K562 (cell line): ENCODE data around the gene MAN1A1. TPM values are rescaled to one million over a fixed set of nuclear protein-coding genes. Genes with fewer than 3 reads are reported as not detected.

Experiments used
- CBX5 ChIP-seq: IDR thresholded peaks from 2 replicates; pipeline ENCODE4 v1.6.1; 2014; ENCODE audit warnings: low read depth, borderline replicate concordance
- CHD4 ChIP-seq: fragments of 200-600 bp; sonication (generic); IDR thresholded peaks from 3 replicates; pipeline ENCODE4 v1.6.1; 2012; ENCODE audit warnings: low read depth, mild to moderate bottlenecking, mixed read lengths, low read length, inconsistent platforms; ENCODE audit not compliant: insufficient read depth, insufficient replicate concordance, poor library complexity, severe bottlenecking
- CREM ChIP-seq: IDR thresholded peaks from 2 replicates; pipeline ENCODE4 v1.6.1; 2014; ENCODE audit warnings: antibody characterized with exemption, low read depth
- DNMT1 ChIP-seq: fragments of 450-650 bp; IDR thresholded peaks from 2 replicates; pipeline ENCODE4 v1.6.1; 2016; ENCODE audit warnings: antibody characterized with exemption, mild to moderate bottlenecking
- EGR1 ChIP-seq: fragments of 450-650 bp; conservative IDR thresholded peaks from 2 replicates; pipeline ENCODE4 v1.6.1; 2017; ENCODE audit warnings: mild to moderate bottlenecking
- ETV6 ChIP-seq, 3 experiments: fragments of 150-350 bp in 1 of 3; sonication (generic) in 1 of 3; formaldehyde crosslinking in 1 of 3; IDR thresholded peaks; 2 replicates each; pipeline versions ENCODE4 v1.6.1 to v1.8.0; 2014 to 2022; ENCODE audit warnings: borderline replicate concordance in 2 of 3, low read depth in 2 of 3, antibody characterized with exemption in 1 of 3, low read length in 1 of 3, mild to moderate bottlenecking in 1 of 3, missing genetic modification reagents in 1 of 3
- GABPB1 ChIP-seq: sonication (generic); formaldehyde crosslinking; IDR thresholded peaks from 2 replicates; pipeline ENCODE4 v1.8.0; 2022; ENCODE audit warnings: mild to moderate bottlenecking, missing genetic modification reagents
- HLTF ChIP-seq: fragments of 450-650 bp; IDR thresholded peaks from 2 replicates; pipeline ENCODE4 v1.6.1; 2016
- PHF8 ChIP-seq: fragments of 200-600 bp; sonication (generic); IDR thresholded peaks from 2 replicates; pipeline ENCODE4 v1.6.1; 2012; ENCODE audit warnings: mixed run types, mild to moderate bottlenecking, inconsistent platforms, low read length, moderate library complexity, borderline replicate concordance
- POLR2AphosphoS5 ChIP-seq: IDR thresholded peaks from 2 replicates; pipeline ENCODE4 v1.6.1; 2011; ENCODE audit warnings: mild to moderate bottlenecking, low read depth, low read length, moderate library complexity; ENCODE audit not compliant: control insufficient read depth, insufficient read depth
- PTTG1 ChIP-seq: fragments of 450-650 bp; IDR thresholded peaks from 2 replicates; pipeline ENCODE4 v1.6.1; 2016; ENCODE audit warnings: low read depth, mild to moderate bottlenecking, missing genetic modification characterization, missing compliant biosample characterization
- STAT5A ChIP-seq: IDR thresholded peaks from 2 replicates; pipeline ENCODE4 v1.6.1; 2012; ENCODE audit warnings: low read length, inconsistent platforms, borderline replicate concordance
- ZBTB8A ChIP-seq: fragments of 450-650 bp; IDR thresholded peaks from 2 replicates; pipeline ENCODE4 v1.6.1; 2018; ENCODE audit warnings: mild to moderate bottlenecking, moderate library complexity; ENCODE audit not compliant: partially characterized antibody
- ZC3H8 ChIP-seq: fragments of 450-650 bp; IDR thresholded peaks from 2 replicates; pipeline ENCODE4 v1.6.1; 2017
- ZNF444 ChIP-seq: fragments of 250-450 bp; sonication (Bioruptor Pico); IDR thresholded peaks from 2 replicates; pipeline ENCODE4 v1.4.0; 2020; ENCODE audit warnings: mild to moderate bottlenecking, moderate library complexity
- polyA plus RNA-seq, 8 experiments: library from polyadenylated mRNA; depleted of rRNA in 4 of 8; stranded (reverse) in 5 of 8; unstranded in 3 of 8; fragments of >200 nt; fragmentation: Nextera tagmentation in 2 of 8; fragmentation: Illumina TruSeq in 1 of 8; extraction: Ambion mirVana in 2 of 8; extraction: Trizol in 1 of 8; gene quantifications; 2 replicates each; pipeline versions ENCODE4 v1.2.1 to v1.2.3, GENCODE V29; 2011 to 2014; ENCODE audit warnings: inconsistent platforms in 1 of 8, missing spikeins in 1 of 8
- total RNA-seq, 7 experiments: library from RNA; depleted of rRNA in 6 of 7; stranded (reverse); fragments of >200 nt in 6 of 7; fragmentation: Illumina TruSeq in 2 of 7; extraction: Trizol in 2 of 7; gene quantifications; 2 replicates each; pipeline versions ENCODE4 v1.2.1 to v1.2.3, GENCODE V29; 2011 to 2021; ENCODE audit warnings: low replicate concordance in 1 of 7
- TF ChIP-seq, protein P1 (sequence below): sonication (generic); formaldehyde crosslinking; IDR thresholded peaks from 2 replicates; pipeline ENCODE4 v1.8.1; 2022; ENCODE audit warnings: missing genetic modification reagents
- TF ChIP-seq, protein P2 (sequence below): fragments of 450-650 bp; IDR thresholded peaks from 2 replicates; pipeline ENCODE4 v1.7.1; 2018; ENCODE audit warnings: mild to moderate bottlenecking, low read depth; ENCODE audit not compliant: partially characterized antibody
- TF ChIP-seq, protein P3 (sequence below): IDR thresholded peaks from 2 replicates; pipeline ENCODE4 v1.6.1; 2011; ENCODE audit warnings: borderline replicate concordance, low read depth, mild to moderate bottlenecking, moderate library complexity, low read length; ENCODE audit not compliant: insufficient read depth, poor library complexity, severe bottlenecking
- TF ChIP-seq, protein P4 (sequence below): fragments of 450-650 bp; formaldehyde crosslinking; IDR thresholded peaks from 2 replicates; pipeline ENCODE4 v1.4.0; 2020; ENCODE audit warnings: mild to moderate bottlenecking, moderate library complexity

The MAN1A1 gene
- total and polyA plus RNA-seq, 9 of the 15 experiments (the other 6 are each of a cell fraction or from before 2014, with no cell fraction given), result 24.5 to 78.4 (median 59.7) TPM

DNA sequence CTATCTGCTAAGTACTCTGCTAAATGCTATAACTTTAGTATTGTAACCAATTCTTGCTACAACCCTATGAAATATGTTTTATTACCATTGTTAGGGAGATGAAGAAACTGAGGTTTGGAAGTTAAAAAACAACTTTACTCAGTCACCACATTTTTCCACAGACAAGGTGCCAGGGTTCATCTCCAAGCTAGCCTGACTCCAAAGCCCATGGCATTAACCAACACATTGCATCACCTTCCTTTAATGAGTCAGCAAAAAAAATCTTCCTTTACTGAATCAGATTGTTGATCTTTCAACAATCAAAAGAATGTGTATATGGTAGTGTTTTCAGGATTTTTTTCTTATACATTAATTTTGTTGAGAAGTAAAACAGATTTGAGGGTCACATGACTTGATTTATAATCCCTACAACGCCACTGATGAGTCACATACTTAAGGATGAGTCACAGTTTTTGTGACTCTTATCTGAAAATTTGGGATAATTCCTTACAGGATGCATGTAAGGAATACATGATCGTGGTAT is 41.5 kb downstream of the MAN1A1 start (continued):
- TF ChIP-seq CBX5 (no peak), ZNF444 (CRISPR knock-in tag) (no peak; the same call in 1 of the 2 replicates), GABPB1 (CRISPR knock-in tag) (no peak), POLR2AphosphoS5 (no peak), ZBTB8A (no peak), PTTG1 (tag) (peak; percentile 59), DNMT1 (no peak), ETV6 (IDR thresholded peaks at IDR 0.05; ENCODE audit: borderline replicate concordance in 1 of 2, low read depth in 2 of 2, low read length in 1 of 2) (no peak), ETV6 (CRISPR knock-in tag; IDR thresholded peaks at IDR 0.05; ENCODE audit: borderline replicate concordance) (no peak), HLTF (no peak), STAT5A (no peak; the same call in 1 of the 2 replicates), PHF8 (no peak), CREM (peak; percentile 49; the same call in 1 of the 2 replicates), ZC3H8 (no peak), CHD4 (no peak), EGR1 (no peak)
- TF ChIP-seq, protein P1, sequence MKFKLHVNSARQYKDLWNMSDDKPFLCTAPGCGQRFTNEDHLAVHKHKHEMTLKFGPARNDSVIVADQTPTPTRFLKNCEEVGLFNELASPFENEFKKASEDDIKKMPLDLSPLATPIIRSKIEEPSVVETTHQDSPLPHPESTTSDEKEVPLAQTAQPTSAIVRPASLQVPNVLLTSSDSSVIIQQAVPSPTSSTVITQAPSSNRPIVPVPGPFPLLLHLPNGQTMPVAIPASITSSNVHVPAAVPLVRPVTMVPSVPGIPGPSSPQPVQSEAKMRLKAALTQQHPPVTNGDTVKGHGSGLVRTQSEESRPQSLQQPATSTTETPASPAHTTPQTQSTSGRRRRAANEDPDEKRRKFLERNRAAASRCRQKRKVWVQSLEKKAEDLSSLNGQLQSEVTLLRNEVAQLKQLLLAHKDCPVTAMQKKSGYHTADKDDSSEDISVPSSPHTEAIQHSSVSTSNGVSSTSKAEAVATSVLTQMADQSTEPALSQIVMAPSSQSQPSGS, result no peak
- TF ChIP-seq, protein P2, sequence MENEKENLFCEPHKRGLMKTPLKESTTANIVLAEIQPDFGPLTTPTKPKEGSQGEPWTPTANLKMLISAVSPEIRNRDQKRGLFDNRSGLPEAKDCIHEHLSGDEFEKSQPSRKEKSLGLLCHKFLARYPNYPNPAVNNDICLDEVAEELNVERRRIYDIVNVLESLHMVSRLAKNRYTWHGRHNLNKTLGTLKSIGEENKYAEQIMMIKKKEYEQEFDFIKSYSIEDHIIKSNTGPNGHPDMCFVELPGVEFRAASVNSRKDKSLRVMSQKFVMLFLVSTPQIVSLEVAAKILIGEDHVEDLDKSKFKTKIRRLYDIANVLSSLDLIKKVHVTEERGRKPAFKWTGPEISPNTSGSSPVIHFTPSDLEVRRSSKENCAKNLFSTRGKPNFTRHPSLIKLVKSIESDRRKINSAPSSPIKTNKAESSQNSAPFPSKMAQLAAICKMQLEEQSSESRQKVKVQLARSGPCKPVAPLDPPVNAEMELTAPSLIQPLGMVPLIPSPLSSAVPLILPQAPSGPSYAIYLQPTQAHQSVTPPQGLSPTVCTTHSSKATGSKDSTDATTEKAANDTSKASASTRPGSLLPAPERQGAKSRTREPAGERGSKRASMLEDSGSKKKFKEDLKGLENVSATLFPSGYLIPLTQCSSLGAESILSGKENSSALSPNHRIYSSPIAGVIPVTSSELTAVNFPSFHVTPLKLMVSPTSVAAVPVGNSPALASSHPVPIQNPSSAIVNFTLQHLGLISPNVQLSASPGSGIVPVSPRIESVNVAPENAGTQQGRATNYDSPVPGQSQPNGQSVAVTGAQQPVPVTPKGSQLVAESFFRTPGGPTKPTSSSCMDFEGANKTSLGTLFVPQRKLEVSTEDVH, result peak; percentile 40
- TF ChIP-seq, protein P3, sequence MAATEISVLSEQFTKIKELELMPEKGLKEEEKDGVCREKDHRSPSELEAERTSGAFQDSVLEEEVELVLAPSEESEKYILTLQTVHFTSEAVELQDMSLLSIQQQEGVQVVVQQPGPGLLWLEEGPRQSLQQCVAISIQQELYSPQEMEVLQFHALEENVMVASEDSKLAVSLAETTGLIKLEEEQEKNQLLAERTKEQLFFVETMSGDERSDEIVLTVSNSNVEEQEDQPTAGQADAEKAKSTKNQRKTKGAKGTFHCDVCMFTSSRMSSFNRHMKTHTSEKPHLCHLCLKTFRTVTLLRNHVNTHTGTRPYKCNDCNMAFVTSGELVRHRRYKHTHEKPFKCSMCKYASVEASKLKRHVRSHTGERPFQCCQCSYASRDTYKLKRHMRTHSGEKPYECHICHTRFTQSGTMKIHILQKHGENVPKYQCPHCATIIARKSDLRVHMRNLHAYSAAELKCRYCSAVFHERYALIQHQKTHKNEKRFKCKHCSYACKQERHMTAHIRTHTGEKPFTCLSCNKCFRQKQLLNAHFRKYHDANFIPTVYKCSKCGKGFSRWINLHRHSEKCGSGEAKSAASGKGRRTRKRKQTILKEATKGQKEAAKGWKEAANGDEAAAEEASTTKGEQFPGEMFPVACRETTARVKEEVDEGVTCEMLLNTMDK, result no peak
- TF ChIP-seq, protein P4, sequence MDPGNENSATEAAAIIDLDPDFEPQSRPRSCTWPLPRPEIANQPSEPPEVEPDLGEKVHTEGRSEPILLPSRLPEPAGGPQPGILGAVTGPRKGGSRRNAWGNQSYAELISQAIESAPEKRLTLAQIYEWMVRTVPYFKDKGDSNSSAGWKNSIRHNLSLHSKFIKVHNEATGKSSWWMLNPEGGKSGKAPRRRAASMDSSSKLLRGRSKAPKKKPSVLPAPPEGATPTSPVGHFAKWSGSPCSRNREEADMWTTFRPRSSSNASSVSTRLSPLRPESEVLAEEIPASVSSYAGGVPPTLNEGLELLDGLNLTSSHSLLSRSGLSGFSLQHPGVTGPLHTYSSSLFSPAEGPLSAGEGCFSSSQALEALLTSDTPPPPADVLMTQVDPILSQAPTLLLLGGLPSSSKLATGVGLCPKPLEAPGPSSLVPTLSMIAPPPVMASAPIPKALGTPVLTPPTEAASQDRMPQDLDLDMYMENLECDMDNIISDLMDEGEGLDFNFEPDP (CRISPR knock-in tag), result no peak
